OCI-LY7 (cell line): Measurements from ENCODE around the gene RAET1L.

Source experiments
- CTCF ChIP-seq: fragments of 200-600 bp; sonication (generic); conservative IDR thresholded peaks from 2 replicates; pipeline ENCODE4 v1.5.1; 2014; ENCODE audit warnings: mild to moderate bottlenecking, antibody characterized with exemption, low read length, moderate library complexity, mixed read lengths
- EZH2phosphoT487 ChIP-seq: fragments of 200-600 bp; sonication (generic); IDR thresholded peaks from 2 replicates; pipeline ENCODE4 v1.6.1; 2018; ENCODE audit warnings: low read depth, borderline replicate concordance, mild to moderate bottlenecking, mixed run types, antibody characterized with exemption, low read length, moderate library complexity, mixed read lengths

DNA sequence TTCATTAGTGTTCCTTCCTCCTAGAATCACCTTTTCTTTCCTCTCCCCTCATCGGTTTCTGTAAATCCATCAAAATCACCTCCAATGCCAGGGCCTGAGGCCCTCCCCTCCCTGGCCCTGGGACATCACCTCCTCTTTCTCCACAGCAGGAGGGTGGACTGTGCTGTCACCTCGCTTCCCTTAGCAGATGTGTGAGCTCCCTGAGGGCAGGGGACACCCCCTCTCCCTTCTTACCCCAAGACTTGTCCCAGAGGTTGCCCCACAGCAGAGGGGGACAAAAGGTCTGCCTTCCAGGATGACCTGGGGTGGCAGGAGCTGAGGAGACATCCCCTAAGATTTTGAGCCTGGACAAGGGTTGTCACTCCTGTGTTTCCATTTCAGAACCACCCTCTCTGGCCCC is 55.7 kb downstream of the RAET1L start:
- TF ChIP-seq CTCF (no peak), EZH2phosphoT487 (no peak)
